ENCODE results near the gene ARMC12.

Gene ARMC12

DNA sequence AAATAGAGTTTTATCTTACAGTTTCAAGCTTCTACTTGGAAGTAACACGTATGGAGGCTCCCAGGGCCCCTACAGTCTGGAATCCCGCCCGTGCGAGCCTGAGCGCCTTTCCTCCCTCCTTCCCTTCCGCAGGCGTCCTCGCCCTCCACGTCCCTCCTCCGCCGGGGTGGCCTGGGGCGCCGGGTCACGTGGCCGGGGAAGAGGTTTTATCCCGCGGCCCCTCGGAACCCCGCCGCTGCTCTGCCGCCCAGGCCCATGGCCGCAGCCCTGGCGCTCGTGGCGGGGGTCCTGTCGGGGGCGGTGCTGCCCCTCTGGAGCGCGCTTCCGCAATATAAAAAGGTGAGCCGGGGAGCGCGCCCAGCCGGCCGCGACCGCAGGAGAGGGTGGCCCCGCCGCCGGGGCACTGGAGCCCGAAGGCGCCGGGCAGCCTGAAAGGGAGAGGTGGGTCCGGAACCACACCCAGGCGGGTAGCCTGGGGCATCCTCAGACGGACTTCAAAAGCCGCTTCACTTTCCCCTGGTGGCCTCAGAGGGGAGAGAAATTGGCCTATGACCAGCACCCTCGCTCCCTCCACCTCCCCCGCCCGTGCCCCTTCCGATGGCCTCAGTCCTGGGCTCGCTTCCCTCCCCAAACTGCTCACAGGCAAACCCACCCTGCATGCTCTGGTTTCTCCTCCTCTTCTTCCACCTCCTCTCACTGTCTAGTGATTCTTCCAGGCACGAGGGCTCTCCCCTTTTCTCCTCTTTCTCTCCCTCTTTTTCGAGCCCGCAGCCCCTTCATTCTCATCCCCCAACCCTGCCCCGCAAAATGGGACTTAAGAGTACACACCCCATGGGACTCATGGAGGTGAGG is 39.8 kb downstream of the ARMC12 start, which contains the start of gene CLPSL2:
TSS of gene CLPSL2 (plus strand) at position 235 of the 852 bp plus-strand sequence. CDS start at position 256, 21 bp downstream.
- DNase-seq (ENCODE audit: low spot score) = no peak

DNA sequence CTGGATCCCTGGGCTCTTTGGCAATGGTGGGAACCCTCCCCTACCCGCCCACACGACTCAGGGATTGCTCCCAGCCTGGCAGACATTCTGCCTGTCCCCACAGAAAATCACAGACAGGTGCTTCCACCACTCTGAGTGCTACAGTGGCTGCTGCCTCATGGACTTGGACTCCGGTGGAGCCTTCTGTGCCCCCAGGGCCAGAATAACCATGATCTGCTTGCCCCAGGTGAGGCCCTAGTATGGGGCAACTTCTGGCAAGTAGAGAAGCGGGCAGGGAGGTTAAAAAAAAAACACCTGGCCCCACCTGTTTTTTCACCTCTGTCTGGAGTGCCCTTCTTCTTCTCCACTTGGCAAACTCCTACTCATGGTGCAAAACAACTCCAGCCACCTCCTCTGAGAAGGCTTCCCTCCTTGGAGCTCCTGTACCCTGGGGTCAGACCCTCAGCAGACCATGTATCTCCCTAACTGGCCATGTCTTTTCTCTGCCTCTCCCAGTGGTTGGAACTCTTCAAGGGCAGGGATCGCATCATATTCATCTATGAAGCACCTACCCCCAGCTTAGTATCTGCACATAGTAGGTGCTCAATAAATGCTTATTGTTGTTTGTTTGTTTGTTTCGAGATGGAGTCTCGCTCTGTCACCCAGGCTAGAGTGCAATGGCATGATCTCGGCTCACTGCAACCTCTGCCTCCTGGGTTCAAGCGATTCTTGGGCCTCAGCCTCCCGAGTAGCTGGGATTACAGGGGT is 40.7 kb downstream of the ARMC12 start:
- no peak for DNase-seq (ENCODE audit: low spot score)

GRCh38 chr6:35778437-35778836 is 41.6 kb downstream of the ARMC12 start:
- DNase-seq (ENCODE audit: low spot score) = no peak

DNA sequence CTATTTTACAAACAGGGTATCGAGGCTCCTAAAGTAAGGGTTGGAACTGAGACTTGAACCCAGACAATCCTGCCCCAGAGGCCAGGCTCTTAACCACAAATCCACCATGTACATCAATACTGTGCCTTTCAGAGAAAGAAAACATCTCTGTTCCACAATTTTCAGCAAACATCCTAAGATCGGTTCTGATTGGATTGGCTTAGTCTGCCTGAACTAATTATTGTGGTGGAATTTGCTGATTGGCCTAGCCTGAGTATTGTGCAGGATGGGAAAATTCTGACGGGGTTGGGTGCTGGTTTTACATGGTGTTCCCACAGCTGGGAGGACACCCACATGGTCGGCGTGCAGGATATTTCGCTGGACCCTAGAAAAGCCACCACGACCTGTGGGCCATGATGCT is 43.9 kb downstream of the ARMC12 start, which contains the start of gene CLPSL1:
TSS of gene CLPSL1 (plus strand) at position 301 of the 400 bp plus-strand sequence. CDS start at position 393, 92 bp downstream.
- no peak for DNase-seq (ENCODE audit: low spot score)

DNA sequence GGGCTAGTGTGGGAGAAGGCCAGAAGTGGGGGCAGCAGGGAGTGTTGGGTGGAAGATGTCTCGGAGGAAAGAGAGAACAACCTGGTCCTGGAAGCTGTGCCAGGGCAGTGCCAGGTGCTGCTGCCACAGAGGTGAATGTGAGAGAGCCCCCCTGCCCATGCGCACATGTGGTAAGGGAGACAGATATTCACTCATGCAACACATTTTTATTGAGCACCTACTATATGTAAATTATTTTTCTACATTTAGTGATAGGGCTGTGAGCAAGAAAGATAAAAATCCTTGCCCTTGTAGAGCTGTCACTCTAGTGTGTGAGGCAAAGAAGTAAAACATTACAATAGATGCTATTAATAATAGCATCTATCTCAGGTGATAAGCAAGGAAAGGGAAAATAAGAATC is 44.5 kb downstream of the ARMC12 start:
- no peak for DNase-seq (ENCODE audit: low spot score)

- no peak for DNase-seq (ENCODE audit: low spot score)
Measured at GRCh38 chr6:35782424-35782823, 45.6 kb downstream of the ARMC12 start.

DNA sequence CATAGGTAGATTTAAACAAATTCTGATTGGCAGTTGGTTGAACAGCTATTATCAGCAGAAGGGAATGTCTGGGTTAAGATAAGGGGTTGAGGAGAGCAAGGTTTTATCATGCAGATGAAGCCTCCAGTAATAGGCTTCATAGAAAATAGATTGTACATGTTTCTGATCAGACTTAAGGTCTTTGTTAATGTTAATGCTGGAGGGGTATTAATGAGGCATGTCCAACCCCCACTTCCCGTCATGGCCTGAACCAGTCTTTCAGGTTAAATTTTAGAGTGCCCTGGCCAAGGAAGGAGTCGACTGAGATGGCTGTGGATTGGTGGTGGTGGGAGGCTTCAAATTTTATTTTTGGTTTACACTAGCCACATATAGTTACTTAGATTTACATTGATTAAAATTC is 47.4 kb downstream of the ARMC12 start:
- DNase-seq (ENCODE audit: low spot score) = no peak

- no peak for DNase-seq (ENCODE audit: low spot score)
Measured at GRCh38 chr6:35786272-35786671, 49.4 kb downstream of the ARMC12 start.

DNA sequence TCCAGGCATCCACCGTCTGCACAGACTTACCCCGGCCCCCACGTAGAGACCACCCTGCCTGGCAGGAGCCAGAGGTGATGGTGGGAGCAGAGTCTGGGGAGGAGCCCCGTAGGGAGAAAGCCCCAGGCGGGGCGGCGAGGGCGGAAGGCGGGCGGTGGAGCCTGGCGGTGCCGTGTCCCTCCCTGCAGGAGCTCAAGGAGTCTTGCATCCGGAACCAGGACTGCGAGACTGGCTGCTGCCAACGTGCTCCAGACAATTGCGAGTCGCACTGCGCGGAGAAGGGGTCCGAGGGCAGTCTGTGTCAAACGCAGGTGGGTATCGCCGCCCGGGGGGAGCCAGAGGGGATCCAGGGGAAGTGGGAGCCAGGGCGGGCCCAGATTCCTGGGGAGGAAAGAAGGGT is 50.0 kb downstream of the ARMC12 start:
- no peak for DNase-seq (ENCODE audit: low spot score)

GRCh38 chr6:35787266-35788218 is 50.7 kb downstream of the ARMC12 start:
- no peak for DNase-seq (ENCODE audit: low spot score)

DNA sequence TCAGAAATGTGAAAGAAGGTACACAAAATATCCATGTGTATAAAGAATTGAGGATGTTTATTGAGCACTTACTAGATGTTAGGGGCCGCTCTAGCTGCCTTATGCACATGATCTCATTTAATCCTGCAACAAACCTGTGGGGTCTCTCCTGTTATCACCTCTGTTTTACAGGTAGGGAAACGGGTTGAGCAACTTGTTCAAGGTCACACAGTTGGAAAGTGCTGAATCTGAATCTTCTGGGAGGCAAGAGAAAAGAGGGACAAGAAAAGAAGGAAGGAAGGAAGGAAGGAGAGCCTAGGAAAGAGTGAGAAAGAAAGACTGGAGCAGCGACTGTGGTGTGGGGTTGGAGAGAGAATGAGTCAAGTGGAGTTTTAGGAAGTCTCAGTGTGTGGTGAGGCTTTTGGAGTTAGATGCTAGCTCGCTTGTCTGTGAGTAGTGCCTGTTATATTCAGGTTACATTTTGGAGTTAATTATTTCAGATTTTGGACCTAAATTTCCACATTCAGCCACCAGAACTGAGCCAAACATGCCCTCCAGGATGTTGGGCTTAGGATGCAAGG is 51.7 kb downstream of the ARMC12 start:
- no peak for DNase-seq (ENCODE audit: low spot score)

GRCh38 chr6:35790683-35791082 is 53.9 kb downstream of the ARMC12 start:
- no peak for DNase-seq (ENCODE audit: low spot score)

GRCh38 chr6:35794536-35795452 is 58.0 kb downstream of the ARMC12 start:
- DNase-seq (ENCODE audit: low spot score) = no peak

- no peak for DNase-seq (ENCODE audit: low spot score)
Measured at GRCh38 chr6:35795453-35796071, 58.7 kb downstream of the ARMC12 start.

GRCh38 chr6:35796236-35796635 is 59.4 kb downstream of the ARMC12 start:
- DNase-seq (ENCODE audit: low spot score) = no peak

- DNase-seq (ENCODE audit: low spot score) = no peak
Measured at GRCh38 chr6:35797837-35798526, 61.1 kb downstream of the ARMC12 start.
